Measurements from ENCODE around the gene ZNF423.

ZNF423 gene

DNA sequence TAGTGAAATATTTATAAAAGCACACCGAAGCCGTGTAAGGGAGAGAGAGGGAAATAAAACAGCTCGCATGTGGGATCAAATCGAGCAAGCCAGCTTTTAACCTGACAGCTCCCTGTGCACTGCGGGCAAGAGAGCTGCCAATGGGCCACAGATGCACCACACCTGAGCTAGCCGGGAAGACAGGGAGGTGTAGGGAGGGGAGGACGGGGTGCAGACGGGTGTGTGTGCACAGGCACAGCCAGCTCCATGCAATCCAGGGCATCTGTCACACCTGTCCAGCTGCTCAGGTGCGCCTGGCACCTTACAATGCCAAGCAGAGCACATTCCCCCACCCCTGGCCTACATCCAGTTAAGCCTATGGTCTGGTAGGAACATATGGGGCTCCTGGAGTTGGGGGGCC lies 412.3 kb downstream of the ZNF423 start:
- FAIRE-seq = no peak

DNA sequence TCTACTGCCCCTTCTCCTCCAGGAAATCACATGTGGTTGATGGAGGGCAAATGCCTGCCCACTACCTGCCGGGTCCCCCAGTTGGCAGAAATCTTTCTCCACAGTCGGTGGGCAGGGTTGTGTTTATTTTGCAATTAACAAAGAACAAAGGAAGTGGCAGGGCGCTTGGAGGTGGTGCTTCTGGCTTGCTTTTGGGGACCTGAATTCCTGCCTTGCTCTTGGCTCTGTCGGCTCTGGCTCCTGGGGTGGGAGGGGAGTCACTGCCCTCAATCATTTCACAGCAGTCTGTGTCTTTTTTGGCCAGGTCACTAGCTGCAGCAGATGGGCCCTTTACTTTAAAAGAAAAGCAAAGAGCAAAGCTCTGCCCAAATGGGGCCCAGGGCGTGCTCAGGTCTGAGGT lies 413.1 kb downstream of the ZNF423 start:
- no peak for FAIRE-seq

DNA sequence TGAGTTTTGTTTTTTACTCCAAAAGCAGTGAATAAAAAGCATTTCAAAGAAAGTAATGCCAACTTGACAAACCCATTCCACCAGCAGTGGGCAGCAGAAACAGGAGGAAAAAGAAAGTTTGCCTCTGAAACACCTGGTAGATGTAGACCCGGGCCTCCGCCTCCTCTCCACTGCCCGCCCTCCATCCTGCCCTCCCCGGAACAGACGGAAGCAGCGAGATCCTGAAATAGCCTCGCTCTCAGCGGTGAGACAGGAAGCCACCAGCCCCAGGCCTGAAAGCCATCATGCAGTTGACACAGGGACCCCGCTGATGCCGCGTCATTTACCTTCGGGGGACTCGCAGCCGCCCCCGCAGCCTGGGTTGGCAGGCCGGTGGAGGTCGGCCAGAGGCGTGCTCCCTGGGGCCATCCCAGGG lies 414.5 kb downstream of the ZNF423 start:
- FAIRE-seq = no peak

DNA sequence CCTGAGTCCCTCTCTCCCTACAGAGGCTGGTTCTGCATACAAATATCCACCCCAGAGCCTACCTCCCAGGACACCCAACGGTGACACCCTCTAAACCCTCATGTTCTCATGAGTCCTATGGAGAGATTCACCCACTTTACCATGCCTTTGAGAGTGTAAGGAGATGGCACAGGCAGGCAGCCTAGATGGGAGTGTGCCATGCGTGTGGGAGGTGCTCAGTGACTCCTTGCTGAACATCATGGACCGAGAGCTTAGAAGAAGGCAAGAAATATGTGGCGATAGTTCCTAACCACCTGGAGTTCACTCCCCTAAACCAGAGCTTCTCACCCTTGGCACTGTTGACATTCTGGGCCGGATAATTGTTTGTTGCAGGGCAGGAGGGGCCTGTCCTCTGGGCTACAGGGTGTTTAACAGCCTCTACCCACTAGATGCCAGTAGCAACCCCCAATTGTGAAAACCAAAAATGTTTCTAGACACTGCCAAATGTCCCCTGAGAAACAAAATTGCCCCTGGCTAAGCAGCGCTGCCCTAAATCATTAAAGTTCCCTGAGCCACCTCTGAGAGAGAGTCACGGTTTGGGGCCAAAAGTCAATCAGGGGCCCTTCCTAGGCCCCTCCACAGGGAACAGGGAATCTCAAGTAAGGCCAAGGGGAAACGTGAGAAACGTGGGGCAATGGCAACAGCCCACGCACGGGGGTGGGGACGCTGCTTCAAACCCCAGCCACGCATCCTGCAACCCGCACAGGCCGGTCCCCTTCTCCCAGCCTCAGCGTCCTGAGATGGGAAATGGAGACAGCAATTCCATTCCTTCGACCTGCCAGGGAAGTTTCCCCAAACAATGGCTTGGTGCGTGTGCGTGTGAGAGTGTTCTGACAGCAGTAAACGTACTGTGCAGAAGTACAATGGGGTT lies 415.5 kb downstream of the ZNF423 start:
- no peak for FAIRE-seq

DNA sequence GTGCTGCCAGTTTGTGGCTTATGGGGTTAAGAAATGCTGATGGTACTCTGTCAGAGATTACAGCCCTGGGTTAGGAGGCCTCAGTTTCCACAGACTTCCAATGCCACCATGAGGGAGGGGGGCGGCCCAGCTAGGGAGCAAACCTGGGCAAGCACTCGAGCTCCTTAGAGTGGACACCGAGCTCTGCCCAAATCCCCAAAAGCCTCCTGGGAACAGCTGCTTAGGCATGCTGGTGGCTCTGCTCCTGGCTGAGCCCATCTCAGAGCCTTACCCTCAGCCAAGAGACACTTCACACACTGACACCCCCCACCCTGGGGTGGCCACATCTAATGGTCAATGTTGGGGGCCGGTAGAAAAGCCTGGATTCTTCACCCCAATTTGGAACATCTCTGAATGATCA lies 416.2 kb downstream of the ZNF423 start:
- no peak for FAIRE-seq

DNA sequence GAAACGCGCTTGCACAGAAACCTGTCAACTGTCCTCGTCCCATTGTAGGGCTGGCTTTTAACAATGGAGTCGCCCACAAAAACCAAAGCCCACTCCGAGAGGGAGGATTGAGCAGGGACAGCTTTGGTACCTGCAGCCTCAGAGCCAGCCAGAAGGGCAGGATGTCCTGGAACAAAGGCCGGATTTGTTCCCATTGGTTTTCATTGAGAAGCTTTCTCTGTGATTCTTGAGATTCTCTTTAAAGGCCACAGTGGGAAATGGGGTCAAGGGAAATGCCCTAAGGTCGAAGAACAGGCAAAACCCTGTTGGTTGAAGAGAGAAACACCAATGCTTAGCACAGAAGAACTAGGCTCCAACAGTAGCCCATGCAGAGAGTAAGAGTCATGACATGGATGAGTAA lies 416.9 kb downstream of the ZNF423 start:
- no peak for FAIRE-seq
